Muscle of leg (tissue), 11 donors: Measurements from ENCODE around the gene DEPDC4. TPM values are rescaled to one million over a fixed set of nuclear protein-coding genes. Genes with fewer than 3 reads are reported as not detected.
A peak's percentile ranks its signal among the peaks of the same experiment; 100 is the strongest.
"Not testable (repeated sequence)": the region's sequence is repeated elsewhere in the genome, so short reads cannot be mapped to it uniquely, and the experiment has no call there.

Source experiments
- DNase-seq: peaks from one replicate; pipeline ENCODE4 v3.0.0; 2013
- H3K27ac ChIP-seq: one replicate; pipeline ENCODE4 v1.5.1; 2013; ENCODE audit warnings: mild to moderate bottlenecking, low read length, control low read depth
- H3K27me3 ChIP-seq: one replicate; pipeline ENCODE4 v1.6.1; 2013; ENCODE audit warnings: low read length; ENCODE audit not compliant: control insufficient read depth, insufficient read depth
- H3K36me3 ChIP-seq: one replicate; pipeline ENCODE4 v1.6.1; 2013; ENCODE audit warnings: low read length; ENCODE audit not compliant: control insufficient read depth, insufficient read depth
- H3K4me1 ChIP-seq: one replicate; pipeline ENCODE4 v1.6.1; 2013; ENCODE audit warnings: low read length; ENCODE audit not compliant: control insufficient read depth, insufficient read depth
- H3K4me3 ChIP-seq: one replicate; pipeline ENCODE4 v1.5.1; 2013; ENCODE audit warnings: low read length, control low read depth
- H3K9me3 ChIP-seq: replicated peaks from 2 replicates; pipeline ENCODE4 v1.6.1; 2013; ENCODE audit warnings: low read depth, low read length; ENCODE audit not compliant: control insufficient read depth
- WGBS: methylation state at CpG from one replicate; pipeline ENCODE4 v1.1.5; 2013; ENCODE audit warnings: missing lambda C conversion rate; ENCODE audit not compliant: insufficient coverage; 5-methylcytosine and 5-hydroxymethylcytosine counted together
- polyA plus RNA-seq, 8 donors: library from polyadenylated mRNA; unstranded; fragments of 120-200 nt; gene quantifications; one replicate each; pipeline versions ENCODE4 v1.2.1 to v1.2.3, GENCODE V29; 2013; ENCODE audit warnings: inconsistent platforms in 1 of 8, low replicate concordance in 1 of 8; ENCODE audit not compliant: insufficient read length in 8 of 8, insufficient read depth in 1 of 8
- total RNA-seq: library from RNA; stranded (reverse); fragments of 120-200 nt; gene quantifications from one replicate; pipeline ENCODE4 v1.2.4, GENCODE V29; 2013

The DEPDC4 gene
- total and polyA plus RNA-seq, 9 donors, result 0.57 to 2.8 (median 1.4) TPM

DNA sequence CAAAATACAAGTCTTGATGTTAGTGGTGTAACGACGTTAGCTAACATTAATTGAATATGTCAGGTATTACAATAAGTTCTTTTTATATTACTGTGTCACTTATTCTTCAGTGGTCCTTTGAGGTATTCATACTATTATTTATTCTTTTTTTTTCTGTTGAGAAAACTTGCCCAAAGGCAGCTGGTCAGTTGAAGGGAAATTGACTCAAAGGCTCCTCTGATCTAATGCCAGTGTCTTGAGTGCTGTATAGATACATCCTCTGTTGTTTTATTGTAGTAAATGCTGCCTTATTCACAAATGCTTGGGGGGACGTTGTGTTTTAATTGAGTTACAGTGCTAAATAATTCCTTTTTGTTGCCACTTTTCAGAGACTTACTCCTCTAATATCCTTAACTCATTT lies 23.1 kb upstream of the DEPDC4 start:
- no peaks in the 10 kb centered on the region for H3K27me3 ChIP-seq
- no CpG with 5 or more reads among the region's 3 CpGs for WGBS
- H3K4me1 ChIP-seq, result no peaks in the 10 kb centered on the region
- no peak for DNase-seq
- H3K4me3 ChIP-seq, result no peak overlapping the region
- no peak overlapping the region for H3K27ac ChIP-seq
- peaks cover 2% of the 10 kb centered on the region for H3K36me3 ChIP-seq
- no peaks in the 10 kb centered on the region for H3K9me3 ChIP-seq

DNA sequence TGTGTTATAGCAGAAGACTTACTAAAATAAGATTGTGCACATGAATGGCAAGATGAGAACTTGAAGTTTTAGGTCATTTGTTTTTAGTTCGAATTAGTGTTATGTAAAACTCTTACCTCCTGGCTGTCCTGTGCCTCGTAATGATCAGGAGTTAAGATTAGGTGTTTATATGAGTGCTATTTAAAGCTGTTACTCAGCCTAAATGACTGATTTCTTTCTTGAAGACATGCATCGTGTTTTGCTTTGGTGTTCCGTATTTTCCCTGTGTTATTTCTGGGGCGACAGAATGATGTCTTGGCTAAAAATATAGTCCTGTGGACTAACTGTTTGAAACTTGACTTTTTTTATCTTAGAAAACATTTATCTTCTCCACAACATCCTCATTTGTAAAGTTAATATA lies 22.2 kb upstream of the DEPDC4 start:
- no peaks in the 10 kb centered on the region for H3K9me3 ChIP-seq
- no peak overlapping the region for H3K4me3 ChIP-seq
- no peak overlapping the region for H3K27ac ChIP-seq
- H3K4me1 ChIP-seq, result no peaks in the 10 kb centered on the region
- no peaks in the 10 kb centered on the region for H3K27me3 ChIP-seq
- no peak for DNase-seq
- peaks cover 7% of the 10 kb centered on the region for H3K36me3 ChIP-seq
- WGBS, result 83% methylated on average over 1 of the region's 5 CpGs

DNA sequence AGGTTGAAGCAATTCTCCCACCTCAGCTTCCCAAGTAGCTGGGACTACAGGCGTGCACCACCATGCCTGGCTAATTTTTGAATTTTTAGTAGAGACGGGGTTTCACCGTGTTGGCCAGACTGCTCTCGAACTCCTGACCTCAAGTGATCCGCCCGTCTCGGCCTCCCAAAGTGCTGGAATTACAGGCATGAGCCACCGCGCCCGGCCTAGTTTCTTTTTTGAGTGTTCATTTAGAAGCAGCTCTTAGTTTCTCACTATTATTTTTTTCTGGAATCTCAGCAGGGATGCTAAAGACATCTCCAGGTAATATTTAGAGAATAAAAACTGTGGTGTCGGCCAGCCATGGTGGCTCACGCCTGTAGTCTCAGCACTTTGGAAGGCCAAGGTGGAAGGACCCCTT lies 17.7 kb upstream of the DEPDC4 start:
- WGBS, result 98% methylated on average over 7 of the region's 12 CpGs
- DNase-seq, H3K4me3 ChIP-seq, H3K27ac ChIP-seq, H3K27me3 ChIP-seq, H3K9me3 ChIP-seq, H3K4me1 ChIP-seq, H3K36me3 ChIP-seq: not testable (repeated sequence)

DNA sequence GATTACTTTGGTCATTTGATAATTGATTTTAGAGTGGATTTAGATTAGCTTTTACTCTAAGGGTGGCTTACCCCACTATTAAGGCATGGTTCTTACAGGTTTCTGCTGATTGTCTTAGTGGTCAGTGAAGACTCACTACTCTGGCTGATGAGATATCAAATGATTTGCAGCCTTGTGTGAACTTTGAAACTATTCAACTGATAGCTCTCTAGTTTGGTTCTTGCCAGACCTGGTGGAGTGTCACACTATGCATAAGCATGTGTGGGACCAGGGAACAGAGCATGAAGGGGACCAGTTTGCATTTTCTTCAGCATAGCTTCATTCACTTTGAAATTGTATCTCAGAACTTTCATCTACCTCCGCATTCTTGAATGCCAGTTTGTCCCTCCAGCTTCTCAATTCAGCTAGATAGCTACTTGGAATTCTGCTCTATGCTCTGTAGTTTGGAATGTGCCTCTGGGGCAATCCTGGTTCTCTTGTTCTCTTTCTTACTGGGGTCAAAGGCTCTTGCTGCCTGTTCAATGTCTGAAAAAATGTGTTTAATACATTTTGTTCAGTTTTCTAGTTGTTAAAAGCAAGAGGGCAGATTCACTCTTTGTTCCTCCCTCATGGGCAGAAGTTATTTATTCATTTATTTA lies 12.8 kb upstream of the DEPDC4 start:
- no peak overlapping the region for H3K4me3 ChIP-seq
- no peaks in the 10 kb centered on the region for H3K4me1 ChIP-seq
- no CpG with 5 or more reads among the region's 1 CpG for WGBS
- H3K9me3 ChIP-seq, result no peaks in the 10 kb centered on the region
- H3K36me3 ChIP-seq, result peaks cover 6% of the 10 kb centered on the region
- H3K27ac ChIP-seq, result no peak overlapping the region
- no peaks in the 10 kb centered on the region for H3K27me3 ChIP-seq
- no peak for DNase-seq

DNA sequence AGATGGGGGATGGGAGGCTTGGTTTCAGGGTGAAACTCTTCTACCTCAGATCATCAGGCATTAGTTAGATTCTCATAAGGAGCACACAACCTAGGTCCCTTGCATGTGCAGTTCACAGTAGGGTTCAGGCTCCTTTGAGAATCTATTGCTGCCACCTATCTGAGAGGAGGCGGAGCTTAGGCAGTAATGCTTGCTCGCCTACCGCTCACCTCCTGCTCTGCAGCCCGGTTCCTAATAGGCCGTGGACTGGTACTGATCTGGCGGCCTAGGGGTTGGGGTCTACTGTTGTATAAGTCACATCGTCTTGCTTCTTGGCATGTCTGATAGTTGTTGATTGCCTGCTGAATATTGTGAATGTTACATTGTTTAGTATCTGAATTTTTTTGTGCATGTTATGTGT lies 12.3 kb upstream of the DEPDC4 start:
- H3K4me1 ChIP-seq, result no peaks in the 10 kb centered on the region
- no peaks in the 10 kb centered on the region for H3K27me3 ChIP-seq
- DNase-seq, result no peak
- no peak overlapping the region for H3K4me3 ChIP-seq
- H3K36me3 ChIP-seq, result peaks cover 2% of the 10 kb centered on the region
- H3K27ac ChIP-seq, result no peak overlapping the region
- H3K9me3 ChIP-seq, result no peaks in the 10 kb centered on the region
- 100% methylated on average over 1 of the region's 7 CpGs for WGBS

DNA sequence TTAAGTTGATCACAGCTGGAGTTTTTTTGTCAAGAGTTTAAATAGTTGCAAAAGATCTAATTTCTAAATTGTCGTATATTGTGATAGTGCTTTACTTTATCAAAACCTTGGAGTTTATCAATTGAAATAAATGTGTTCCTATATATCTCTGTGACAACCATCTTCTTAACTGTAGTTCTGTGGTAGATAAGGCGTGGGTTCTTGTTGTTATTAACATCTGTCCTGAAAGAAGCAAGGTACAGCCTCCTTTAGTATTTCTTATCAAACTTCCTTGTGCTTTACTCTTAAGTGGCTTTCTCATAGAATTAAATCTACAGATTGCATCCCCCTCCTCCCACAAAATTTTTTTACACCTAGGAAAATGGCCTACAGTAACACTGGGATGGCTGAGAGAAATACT lies 7.4 kb upstream of the DEPDC4 start:
- no peaks in the 10 kb centered on the region for H3K4me1 ChIP-seq
- no peak overlapping the region for H3K4me3 ChIP-seq
- WGBS, result no CpG with 5 or more reads among the region's 2 CpGs
- H3K27me3 ChIP-seq, result no peaks in the 10 kb centered on the region
- no peak overlapping the region for H3K27ac ChIP-seq
- no peaks in the 10 kb centered on the region for H3K9me3 ChIP-seq
- no peak for DNase-seq
- H3K36me3 ChIP-seq, result no peaks in the 10 kb centered on the region

DNA sequence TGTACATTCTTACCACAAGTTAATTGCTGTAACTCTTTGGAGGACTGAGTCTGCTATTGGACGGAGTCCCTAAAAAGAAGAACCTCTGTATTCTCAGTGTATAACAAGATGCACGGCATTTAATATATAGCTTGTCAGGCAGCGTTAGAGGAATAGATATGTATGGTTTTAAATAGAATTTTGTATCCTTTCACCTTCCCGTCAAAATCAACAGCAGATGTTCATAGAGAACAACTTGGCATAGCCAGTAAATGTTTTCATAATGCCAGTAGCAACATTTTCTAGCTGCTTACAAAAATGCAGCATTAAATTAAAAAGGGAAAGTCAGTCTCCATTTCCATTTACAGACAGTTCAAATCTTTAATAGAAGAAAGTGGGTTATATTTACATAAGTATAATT lies 6.9 kb upstream of the DEPDC4 start:
- Histone ChIP-seq H3K4me3 (no peak overlapping the region), H3K4me1 (peaks cover 3% of the 10 kb centered on the region)

DNA sequence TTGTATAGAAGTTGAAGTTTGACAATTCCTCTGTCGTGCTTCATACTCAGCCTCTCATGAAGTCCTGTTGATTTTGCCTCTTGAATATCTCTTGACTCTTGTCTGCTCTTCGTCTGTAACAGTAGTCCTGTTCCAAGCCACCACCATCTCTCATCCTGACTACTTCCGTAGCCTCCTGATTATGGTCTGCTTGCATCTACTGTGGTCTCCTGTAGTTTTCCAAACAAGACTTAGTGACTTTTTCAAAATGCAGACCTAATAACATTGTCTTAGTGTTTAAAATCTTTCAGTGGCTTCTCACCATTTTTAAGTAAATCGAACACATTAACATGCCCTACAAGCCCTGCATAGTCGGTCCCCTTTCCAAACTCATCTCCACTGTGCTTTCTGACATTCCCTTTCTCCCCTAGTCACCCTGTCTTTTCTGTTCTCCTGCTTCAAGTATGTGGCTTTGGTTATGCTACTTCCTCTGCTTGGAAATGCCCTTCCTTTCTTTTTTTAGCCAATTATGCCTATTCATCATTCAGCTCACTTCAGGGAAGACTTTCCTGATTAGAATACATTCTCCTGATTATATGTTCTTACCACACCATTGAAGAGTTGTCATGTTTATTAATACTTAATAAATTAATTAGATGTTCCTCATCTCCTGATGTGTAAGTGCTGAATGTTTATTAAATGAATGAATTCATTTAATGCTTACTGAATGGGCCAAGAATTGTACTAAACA lies 2.1 kb upstream of the DEPDC4 start:
- H3K4me3 ChIP-seq, result no peak overlapping the region
- H3K4me1 ChIP-seq, result peaks cover 6% of the 10 kb centered on the region
- 62% methylated on average over 5 of the region's 5 CpGs for WGBS

More for the DNA sequence above, 6.9 kb upstream of the DEPDC4 start:
- DNase-seq, result no peak
- Histone ChIP-seq H3K27ac (no peak overlapping the region), H3K9me3 (no peaks in the 10 kb centered on the region), H3K36me3 (no peaks in the 10 kb centered on the region), H3K27me3 (no peaks in the 10 kb centered on the region)
- WGBS, result no CpG with 5 or more reads among the region's 4 CpGs

DNA sequence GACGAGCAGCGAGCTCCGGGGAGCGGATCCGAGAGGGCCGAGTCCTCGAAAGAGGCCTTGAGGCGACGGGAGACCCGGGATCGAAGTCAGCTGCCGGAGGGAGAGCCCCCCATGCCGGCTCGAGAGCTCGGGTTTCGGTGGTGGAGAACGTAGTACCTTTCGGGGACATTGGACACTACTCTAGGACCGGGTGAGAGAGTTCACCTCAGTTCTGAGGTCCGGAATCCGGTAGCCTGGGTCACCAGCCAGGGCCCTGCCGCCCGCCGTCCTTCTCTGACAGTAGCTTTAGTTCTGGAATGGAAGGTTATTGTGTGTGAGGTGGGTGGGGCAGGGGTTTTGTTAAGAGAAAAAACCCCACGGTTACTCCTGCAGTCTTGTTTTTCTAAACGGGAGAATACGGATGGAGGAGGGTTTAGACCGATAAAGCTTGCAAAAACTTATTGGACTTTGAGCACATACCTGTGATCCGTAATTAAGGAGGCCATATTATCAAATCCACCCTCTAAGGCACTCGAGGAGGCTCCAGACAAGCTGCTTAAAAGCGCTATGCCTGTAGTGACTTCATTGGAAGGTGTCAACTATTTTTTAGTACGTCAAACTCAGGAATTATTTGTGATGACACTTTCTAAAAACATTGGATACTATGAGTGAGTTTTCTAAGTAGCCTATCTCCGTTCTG lies 863 bp upstream of the DEPDC4 start:
- peak overlapping the region; percentile 95 for H3K27ac ChIP-seq
- DNase-seq, result peak; percentile 43
- H3K9me3 ChIP-seq, result no peaks in the 10 kb centered on the region
- H3K4me3 ChIP-seq, result peak overlapping the region; percentile 79
- no peaks in the 10 kb centered on the region for H3K36me3 ChIP-seq
- peaks cover 6% of the 10 kb centered on the region for H3K4me1 ChIP-seq
- 0% methylated on average over 19 of the region's 33 CpGs for WGBS
- H3K27me3 ChIP-seq, result no peaks in the 10 kb centered on the region

More for the DNA sequence above, 2.1 kb upstream of the DEPDC4 start:
- no peak for DNase-seq
- no peaks in the 10 kb centered on the region for H3K36me3 ChIP-seq
- H3K9me3 ChIP-seq, result no peaks in the 10 kb centered on the region
- no peak overlapping the region for H3K27ac ChIP-seq
- no peaks in the 10 kb centered on the region for H3K27me3 ChIP-seq

DNA sequence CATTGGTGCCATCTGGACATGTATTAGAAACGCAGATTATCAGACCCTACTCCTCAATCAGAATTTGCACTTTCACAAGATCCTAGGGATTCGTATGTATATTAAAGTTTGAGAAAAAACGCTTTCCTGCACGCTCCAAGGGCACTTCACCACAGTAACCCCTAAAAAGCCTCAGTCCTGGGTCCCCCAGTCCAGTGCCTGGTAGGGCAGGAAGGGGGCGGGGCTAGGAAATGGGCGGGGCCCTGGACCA lies 369 bp downstream of the DEPDC4 start:
- no peaks in the 10 kb centered on the region for H3K36me3 ChIP-seq
- H3K27me3 ChIP-seq, result no peaks in the 10 kb centered on the region
- no peak for DNase-seq
- H3K9me3 ChIP-seq, result no peaks in the 10 kb centered on the region
- peaks cover 6% of the 10 kb centered on the region for H3K4me1 ChIP-seq
- peak overlapping the region; percentile 79 for H3K4me3 ChIP-seq
- peak overlapping the region; percentile 95 for H3K27ac ChIP-seq
- WGBS, result 0% methylated on average over 2 of the region's 6 CpGs
